ENCODE measurements around the gene MTA1.

Gene MTA1

GRCh38 chr14:105419195-105420091 lies at the start of gene MTA1:
Gene MTA1 (plus strand): TSS chr14:105419827. CDS start chr14:105420036, 209 bp downstream.
- no peak for DNase-seq (ENCODE audit: low read depth in 2 of 2)

- no peak for DNase-seq (ENCODE audit: low read depth in 2 of 2)
Observed at GRCh38 chr14:105374389-105374788, 45.2 kb upstream of the MTA1 start.

- peak; percentile 8 to 11 for DNase-seq (ENCODE audit: low read depth in 2 of 2)
Observed at GRCh38 chr14:105375635-105376057, 44.0 kb upstream of the MTA1 start.

GRCh38 chr14:105376521-105377440 lies 42.8 kb upstream of the MTA1 start:
- DNase-seq (ENCODE audit: low read depth in 2 of 2) = no peak

GRCh38 chr14:105377555-105378182 lies 42.0 kb upstream of the MTA1 start:
- DNase-seq (ENCODE audit: low read depth in 2 of 2) = no peak

- no peak for DNase-seq (ENCODE audit: low read depth in 2 of 2)
Observed at GRCh38 chr14:105378199-105378598, 41.4 kb upstream of the MTA1 start.

- no peak for DNase-seq (ENCODE audit: low read depth in 2 of 2)
Observed at GRCh38 chr14:105378873-105379685, 40.5 kb upstream of the MTA1 start.

- DNase-seq (ENCODE audit: low read depth in 2 of 2) = no peak
Observed at GRCh38 chr14:105379946-105380345, 39.7 kb upstream of the MTA1 start.

- no peak for DNase-seq (ENCODE audit: low read depth in 2 of 2)
Observed at GRCh38 chr14:105380756-105381155, 38.9 kb upstream of the MTA1 start.

- no peak for DNase-seq (ENCODE audit: low read depth in 2 of 2)
Observed at GRCh38 chr14:105381446-105382342, 37.9 kb upstream of the MTA1 start.

GRCh38 chr14:105382343-105383082 lies 37.1 kb upstream of the MTA1 start:
- DNase-seq (ENCODE audit: low read depth in 2 of 2) = no peak

GRCh38 chr14:105383083-105383730 lies 36.4 kb upstream of the MTA1 start:
- DNase-seq (ENCODE audit: low read depth in 2 of 2) = no peak

- no peak for DNase-seq (ENCODE audit: low read depth in 2 of 2)
Observed at GRCh38 chr14:105384041-105384557, 35.5 kb upstream of the MTA1 start.

GRCh38 chr14:105384605-105385321 lies 34.9 kb upstream of the MTA1 start:
- no peak for DNase-seq (ENCODE audit: low read depth in 2 of 2)

GRCh38 chr14:105385322-105385637 lies 34.3 kb upstream of the MTA1 start:
- DNase-seq (ENCODE audit: low read depth in 2 of 2) = no peak

GRCh38 chr14:105385698-105386365 lies 33.8 kb upstream of the MTA1 start:
- DNase-seq (ENCODE audit: low read depth in 2 of 2) = no peak
